DOHH2 (cell line): ENCODE measurements around the gene FCRL1.

Source experiments
- EZH2phosphoT487 ChIP-seq: fragments of 200-600 bp; sonication (generic); IDR thresholded peaks from 2 replicates; pipeline ENCODE4 v1.6.1; 2017; ENCODE audit warnings: borderline replicate concordance, mild to moderate bottlenecking, antibody characterized with exemption, low read length, moderate library complexity, mixed read lengths
- TF ChIP-seq, protein P1 (sequence below): fragments of 200-600 bp; sonication (generic); IDR thresholded peaks from one replicate; pipeline ENCODE4 v1.5.1; 2014; ENCODE audit warnings: antibody characterized with exemption, mild to moderate bottlenecking, low read depth, low read length; ENCODE audit not compliant: poor library complexity, severe bottlenecking

DNA sequence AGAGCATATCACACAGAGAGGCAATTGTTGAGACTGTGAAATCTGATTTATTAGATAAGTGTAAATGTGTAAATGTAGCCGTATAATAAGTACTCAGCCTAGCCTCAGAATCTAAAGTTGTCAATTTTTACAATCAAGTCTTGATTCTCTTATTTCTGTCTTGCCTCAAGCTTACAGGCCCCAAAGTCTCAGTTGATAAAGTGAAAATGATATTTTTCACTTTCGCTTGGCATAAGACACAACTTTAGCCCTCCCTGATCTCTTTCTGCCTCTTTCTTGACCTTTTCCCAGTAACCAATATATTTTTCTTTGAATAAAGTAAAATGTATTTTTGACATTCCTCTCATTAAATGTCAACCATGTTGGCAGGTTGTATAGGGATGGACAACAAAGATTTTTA lies 11.0 kb upstream of the FCRL1 start:
- TF ChIP-seq, protein P1, sequence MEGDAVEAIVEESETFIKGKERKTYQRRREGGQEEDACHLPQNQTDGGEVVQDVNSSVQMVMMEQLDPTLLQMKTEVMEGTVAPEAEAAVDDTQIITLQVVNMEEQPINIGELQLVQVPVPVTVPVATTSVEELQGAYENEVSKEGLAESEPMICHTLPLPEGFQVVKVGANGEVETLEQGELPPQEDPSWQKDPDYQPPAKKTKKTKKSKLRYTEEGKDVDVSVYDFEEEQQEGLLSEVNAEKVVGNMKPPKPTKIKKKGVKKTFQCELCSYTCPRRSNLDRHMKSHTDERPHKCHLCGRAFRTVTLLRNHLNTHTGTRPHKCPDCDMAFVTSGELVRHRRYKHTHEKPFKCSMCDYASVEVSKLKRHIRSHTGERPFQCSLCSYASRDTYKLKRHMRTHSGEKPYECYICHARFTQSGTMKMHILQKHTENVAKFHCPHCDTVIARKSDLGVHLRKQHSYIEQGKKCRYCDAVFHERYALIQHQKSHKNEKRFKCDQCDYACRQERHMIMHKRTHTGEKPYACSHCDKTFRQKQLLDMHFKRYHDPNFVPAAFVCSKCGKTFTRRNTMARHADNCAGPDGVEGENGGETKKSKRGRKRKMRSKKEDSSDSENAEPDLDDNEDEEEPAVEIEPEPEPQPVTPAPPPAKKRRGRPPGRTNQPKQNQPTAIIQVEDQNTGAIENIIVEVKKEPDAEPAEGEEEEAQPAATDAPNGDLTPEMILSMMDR = no peak
- no peak for TF ChIP-seq EZH2phosphoT487
